Erythroblast (primary cell): ENCODE results near the gene TRAPPC3.

ENCODE experiments used
- GATA1 ChIP-seq: IDR thresholded peaks from 2 replicates; pipeline ENCODE4 v1.6.1; 2011; ENCODE audit warnings: low read depth, mild to moderate bottlenecking, control low read depth, low read length, moderate library complexity
- POLR2A ChIP-seq: IDR thresholded peaks from 2 replicates; pipeline ENCODE4 v1.6.1; 2011; ENCODE audit warnings: mild to moderate bottlenecking, low read length

GRCh38 chr1:36172983-36173382, 23.7 kb upstream of the TRAPPC3 start:
- no peak for TF ChIP-seq POLR2A
- TF ChIP-seq GATA1 = no peak
